HG03103 (cell line): Measurements from ENCODE around the gene NFX1.
"Not testable (repeated sequence)": the region's sequence is repeated elsewhere in the genome, so short reads cannot be mapped to it uniquely, and the experiment has no call there.

ENCODE experiments used
- ATAC-seq: cut with Tn5 transposase; IDR thresholded peaks from one replicate; pipeline ENCODE4 v1.9.1; 2021; ENCODE audit warnings: low read depth; ENCODE audit not compliant: unreplicated experiment

The NFX1 gene

GRCh38 chr9:33385536-33385935, 95.2 kb downstream of the NFX1 start:
- not testable (repeated sequence) for ATAC-seq

GRCh38 chr9:33385979-33386640, 95.8 kb downstream of the NFX1 start:
- not testable (repeated sequence) for ATAC-seq

- not testable (repeated sequence) for ATAC-seq
These were observed 96.3 kb downstream of the NFX1 start for GRCh38 chr9:33386641-33386996.

- not testable (repeated sequence) for ATAC-seq
These were observed 96.7 kb downstream of the NFX1 start for GRCh38 chr9:33386998-33387397.

- ATAC-seq = no peak
These were observed 98.0 kb downstream of the NFX1 start for GRCh38 chr9:33388110-33388994.

GRCh38 chr9:33391111-33391771, 100.9 kb downstream of the NFX1 start:
- ATAC-seq = not testable (repeated sequence)

GRCh38 chr9:33392591-33393021, 102.3 kb downstream of the NFX1 start:
- not testable (repeated sequence) for ATAC-seq

- ATAC-seq = no peak
These were observed 103.3 kb downstream of the NFX1 start for GRCh38 chr9:33393581-33393980.

GRCh38 chr9:33393986-33394385, 103.7 kb downstream of the NFX1 start:
- ATAC-seq = not testable (repeated sequence)

- not testable (repeated sequence) for ATAC-seq
These were observed 105.0 kb downstream of the NFX1 start for GRCh38 chr9:33395159-33395879.

GRCh38 chr9:33397801-33398200, 107.5 kb downstream of the NFX1 start:
- ATAC-seq = not testable (repeated sequence)

- ATAC-seq = not testable (repeated sequence)
These were observed 108.7 kb downstream of the NFX1 start for GRCh38 chr9:33399047-33399446.

- not testable (repeated sequence) for ATAC-seq
These were observed 111.5 kb downstream of the NFX1 start for GRCh38 chr9:33401809-33402208.

GRCh38 chr9:33402371-33402770, 112.1 kb downstream of the NFX1 start, which contains the start of gene AQP7:
TSS of gene AQP7 (minus strand) at chr9:33402568. CDS start at chr9:33401262, 1,306 bp downstream.
- not testable (repeated sequence) for ATAC-seq

- no peak for ATAC-seq
These were observed 113.8 kb downstream of the NFX1 start for GRCh38 chr9:33403941-33404787.

GRCh38 chr9:33404788-33405362, 114.6 kb downstream of the NFX1 start:
- ATAC-seq = no peak

GRCh38 chr9:33407061-33407460, 116.7 kb downstream of the NFX1 start:
- ATAC-seq = no peak

GRCh38 chr9:33408087-33408486, 117.8 kb downstream of the NFX1 start:
- no peak for ATAC-seq

- no peak for ATAC-seq
These were observed 124.0 kb downstream of the NFX1 start for GRCh38 chr9:33414268-33414667.
